Stimulated activated CD4-positive, alpha-beta T cell treated with anti-CD3 and anti-CD28 coated beads, Interleukin-2, amount 100 ng/mL, for 48 hours (primary cell): ENCODE data around the gene H2BK1.

Experiments used
- DNase-seq, 2 donors: peaks; one replicate each; pipeline ENCODE4 v3.0.0-alpha.2; 2020

Gene H2BK1

DNA sequence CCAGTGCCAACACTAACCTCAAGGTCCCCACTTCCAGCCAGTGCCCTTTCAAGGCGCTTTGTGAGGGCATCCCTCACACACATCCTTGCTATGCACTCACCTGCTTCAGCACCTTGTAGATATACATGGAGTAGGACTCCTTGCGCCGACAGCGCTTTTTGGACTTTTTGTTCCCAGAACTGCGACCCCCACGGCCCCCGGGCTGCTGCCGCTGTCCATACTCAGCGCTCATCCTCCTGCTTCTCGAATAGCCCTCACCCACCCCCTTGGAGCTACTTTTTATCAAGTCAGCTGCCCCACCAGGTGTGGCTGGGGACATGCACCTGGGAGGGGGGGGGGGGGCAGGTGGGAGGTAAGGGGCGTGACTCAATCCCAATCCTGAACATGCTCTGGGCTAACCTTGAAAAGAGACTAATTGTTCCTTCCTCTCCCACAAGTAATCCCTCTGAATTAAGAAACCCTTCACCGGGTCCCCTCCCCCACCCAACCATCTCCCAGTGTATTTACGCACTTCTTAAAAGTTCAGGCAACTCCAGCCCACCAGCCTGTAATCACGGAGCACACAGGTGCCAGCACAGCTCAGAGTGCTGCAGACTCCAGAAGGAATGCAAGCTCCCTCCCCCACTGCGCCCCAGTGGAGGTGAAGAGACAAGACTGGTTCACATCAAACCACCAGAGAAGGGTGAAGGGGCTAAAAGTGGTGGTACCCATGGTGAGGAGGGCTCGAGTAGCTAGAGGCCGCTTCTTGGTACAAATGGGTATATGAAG lies at the start of gene H2BK1:
H2BK1 (minus strand) TSS at position 402 of the 768 bp plus-strand sequence; CDS start at position 232, 170 bp downstream.
- no peak for DNase-seq

DNA sequence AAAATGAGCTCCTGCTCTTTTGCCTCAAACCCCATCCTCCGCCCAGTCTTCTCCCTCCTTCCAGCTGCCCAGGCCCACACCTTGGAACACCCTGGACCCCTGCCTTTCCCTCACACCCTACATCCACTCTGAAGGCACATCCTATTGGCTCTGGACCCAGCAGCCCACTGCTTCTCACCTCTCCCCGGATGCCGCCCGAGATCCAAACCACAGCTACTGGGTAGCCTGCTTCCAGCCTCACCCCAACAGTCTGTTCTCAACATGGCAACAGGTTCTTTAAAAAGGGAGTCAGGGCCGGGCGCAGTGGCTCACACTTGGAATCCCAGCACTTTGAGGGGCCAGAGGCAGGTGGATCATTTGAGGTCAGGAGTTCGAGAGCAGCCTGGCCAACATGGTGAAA lies 47.7 kb upstream of the H2BK1 start:
- no peak for DNase-seq

DNA sequence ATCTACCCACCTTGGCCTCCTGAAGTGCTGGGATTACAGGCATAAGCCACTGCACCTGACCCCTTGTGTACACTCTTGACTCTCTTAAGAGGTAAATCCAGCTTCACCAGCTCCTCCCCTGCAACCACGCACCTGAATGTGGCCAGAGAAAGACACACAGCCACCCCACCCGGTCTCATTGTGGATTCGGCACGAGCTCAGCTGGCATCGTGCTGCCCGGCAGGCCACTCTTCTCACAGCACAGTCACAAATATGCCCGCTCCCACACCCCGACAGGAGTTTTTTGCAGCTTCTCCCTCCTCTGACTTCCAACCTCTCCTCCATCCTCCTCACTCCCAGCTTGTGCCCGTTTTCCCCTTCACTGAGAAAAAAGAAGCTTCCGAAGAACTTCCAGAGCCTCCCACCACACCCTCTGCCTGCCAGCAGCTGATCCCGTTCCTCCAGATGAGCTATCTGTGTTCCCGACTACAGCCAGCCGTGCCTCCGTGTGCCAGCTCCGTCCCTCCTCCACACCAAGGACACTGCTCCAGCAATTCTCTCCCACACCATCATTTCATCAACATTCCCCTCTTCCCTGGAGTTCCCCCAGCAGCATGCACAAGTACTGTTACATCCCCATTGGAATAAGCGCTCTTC lies 46.2 kb upstream of the H2BK1 start:
- no peak for DNase-seq

DNA sequence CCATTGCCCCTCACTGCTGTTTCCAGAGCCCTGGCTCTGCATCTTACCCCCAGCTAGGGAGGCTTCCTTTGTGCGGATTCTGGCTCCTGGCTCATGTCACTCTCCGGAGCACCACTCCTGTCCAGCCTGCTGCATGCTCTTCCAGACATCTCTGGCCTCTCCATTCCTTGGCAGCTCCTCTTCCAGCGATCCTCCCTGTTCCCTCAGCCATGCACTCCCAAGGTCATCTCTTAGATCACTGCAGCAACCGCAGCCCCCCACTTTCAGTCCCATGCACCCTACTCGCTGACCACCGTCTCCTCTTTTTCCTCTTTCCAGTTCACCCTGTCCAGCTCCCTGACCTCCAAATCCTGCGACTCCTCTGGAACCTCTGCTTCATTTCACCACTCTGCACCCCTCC lies 45.1 kb upstream of the H2BK1 start:
- DNase-seq = no peak

DNA sequence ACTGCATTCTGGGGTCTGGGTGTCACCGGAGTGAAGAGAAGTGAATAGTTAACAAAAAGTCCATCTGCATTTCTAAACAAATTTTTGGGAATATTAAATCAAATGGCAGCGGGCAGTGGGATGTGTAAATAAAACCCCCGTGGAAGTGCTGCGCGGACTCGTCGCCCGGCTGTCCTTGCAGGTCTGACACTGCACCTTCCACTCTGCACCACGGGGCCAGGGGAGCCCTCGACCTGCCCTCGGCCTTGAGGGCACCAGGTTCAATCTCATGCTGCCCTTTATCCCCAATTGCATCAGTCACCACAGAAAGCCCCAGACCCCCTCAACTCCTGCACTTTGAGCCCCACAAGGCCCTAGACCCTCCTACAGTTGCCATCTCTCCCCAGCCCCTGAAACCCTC lies 44.6 kb upstream of the H2BK1 start:
- DNase-seq = no peak

DNA sequence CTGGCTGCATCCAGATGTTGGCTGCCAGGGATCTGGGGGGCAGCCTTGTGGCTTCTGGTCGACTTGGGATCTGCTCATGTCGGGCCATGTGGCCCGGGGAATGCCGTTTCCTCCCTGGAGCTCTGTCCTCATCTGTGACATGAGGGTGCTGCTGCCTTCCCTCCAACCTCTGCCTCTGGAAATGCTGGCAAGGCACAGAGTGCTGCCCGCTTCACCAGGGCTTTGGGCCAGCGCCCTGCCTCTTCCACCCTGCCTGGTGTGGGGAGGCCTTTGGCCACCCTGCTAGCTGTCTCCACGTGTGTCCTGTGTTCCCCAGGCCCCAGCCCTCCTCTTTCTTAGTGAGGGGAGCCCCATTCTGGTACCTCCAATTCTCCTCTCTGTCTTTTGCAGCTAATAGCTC lies 44.0 kb upstream of the H2BK1 start:
- DNase-seq = no peak

DNA sequence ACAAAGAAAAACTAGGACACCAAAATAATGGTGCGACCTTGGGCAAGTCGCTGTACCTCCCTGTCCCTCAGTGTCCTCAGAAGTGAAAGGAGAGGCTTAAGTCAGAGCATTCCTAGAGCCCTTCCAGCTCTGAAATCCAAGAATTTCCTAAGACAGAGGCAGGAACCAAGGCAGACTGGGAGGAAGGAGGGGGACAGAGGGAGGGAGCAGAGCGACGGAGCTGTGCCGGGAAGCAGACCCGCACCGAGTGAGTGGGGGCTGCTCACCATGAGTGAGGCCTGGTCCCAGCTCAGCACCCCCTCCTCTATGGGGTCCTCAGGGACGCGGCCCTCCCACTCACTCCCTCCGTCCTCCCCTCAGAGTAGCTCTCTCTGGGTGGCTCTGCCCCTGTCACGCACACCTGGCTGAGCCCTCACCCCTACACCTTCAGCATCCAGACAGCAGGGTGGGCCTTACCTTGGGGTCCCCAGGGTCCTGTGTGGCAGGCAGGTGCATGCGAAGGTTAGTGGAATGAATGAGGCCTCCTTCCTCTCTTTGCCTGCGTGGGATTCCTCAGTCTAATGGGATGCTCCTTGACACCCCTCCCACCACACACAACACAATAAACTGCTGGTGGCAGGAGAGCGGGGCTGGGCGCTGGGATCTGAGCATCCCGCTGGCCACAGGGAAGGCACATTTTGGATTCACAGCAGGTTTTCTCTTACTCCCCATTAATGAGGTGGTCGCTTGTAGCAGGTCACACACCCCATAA lies 42.8 kb upstream of the H2BK1 start:
- no peak for DNase-seq

DNA sequence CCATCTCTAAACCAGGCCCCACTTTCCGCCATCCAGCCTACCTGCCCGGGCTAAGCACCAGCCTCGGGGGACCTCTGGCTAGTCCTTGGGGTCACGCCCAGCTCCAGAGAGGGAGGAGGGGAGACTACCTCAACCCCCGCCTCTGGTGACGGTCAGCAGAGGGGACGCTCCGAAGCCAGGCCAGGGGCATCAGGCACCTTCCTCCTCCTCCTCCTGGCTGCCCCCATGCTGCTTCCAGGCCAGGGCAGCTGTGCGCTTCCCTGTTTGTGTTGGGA lies 42.2 kb upstream of the H2BK1 start:
- DNase-seq = no peak

DNA sequence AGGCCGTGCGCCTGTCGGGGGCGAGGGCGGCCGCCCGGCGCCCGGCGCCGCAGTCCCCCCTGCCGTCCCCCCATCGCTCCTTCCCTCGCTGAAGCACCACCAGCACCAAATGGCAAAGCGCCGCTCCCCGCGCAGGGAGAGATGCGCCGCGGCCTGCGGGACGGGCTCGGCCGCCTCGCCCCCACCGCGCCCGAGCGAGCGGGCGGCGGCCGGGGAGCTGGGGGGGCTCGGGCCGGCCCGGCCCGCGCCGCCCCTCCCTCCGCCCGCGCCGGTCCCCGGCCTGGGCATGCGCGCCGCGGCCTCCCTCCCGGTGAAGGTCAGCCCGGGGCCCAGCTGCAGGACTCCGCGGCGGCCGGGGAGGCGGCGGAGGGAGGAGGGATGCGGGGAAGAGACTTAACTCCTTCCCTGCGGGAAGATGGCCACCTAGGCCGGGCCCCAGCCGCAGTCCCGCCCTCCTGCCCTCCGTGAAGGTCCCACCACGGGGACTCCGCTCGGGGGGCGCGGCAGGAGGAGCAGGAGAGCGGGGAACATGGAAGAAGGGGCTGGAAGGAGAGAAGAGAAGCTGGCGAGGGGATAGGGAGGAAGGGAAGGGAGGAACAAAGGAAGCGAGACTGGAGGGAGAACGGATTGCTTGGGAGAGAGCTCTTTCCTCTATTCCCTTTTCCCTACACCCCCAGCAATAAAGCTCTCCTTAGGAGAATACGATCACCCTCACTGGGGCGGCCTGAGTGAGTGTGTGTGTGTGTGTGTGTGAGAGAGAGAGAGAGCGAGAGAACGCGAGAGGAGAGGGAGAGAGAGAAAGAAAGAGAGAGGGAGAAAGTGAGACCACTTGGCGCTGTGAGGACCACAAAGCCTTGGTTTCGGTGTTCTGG lies 41.6 kb upstream of the H2BK1 start:
- DNase-seq = no peak

DNA sequence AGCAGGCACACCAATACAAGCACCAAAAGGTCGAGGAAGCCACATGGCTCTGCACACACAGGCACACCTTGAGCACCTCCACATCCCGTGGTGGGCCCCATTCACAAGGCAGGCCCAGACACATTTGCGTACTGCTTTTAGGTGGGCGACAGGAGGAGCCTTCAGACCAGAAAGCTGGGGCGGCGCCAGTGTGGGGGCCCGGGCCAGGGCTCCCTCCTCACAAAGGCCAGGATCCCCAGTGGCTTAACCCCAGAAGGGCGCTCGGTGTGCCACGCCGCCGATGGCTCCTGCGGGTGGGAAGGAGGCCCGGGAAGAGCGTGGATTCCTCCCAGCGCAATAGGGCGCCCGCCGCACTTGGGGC lies 41.0 kb upstream of the H2BK1 start:
- DNase-seq = no peak

DNA sequence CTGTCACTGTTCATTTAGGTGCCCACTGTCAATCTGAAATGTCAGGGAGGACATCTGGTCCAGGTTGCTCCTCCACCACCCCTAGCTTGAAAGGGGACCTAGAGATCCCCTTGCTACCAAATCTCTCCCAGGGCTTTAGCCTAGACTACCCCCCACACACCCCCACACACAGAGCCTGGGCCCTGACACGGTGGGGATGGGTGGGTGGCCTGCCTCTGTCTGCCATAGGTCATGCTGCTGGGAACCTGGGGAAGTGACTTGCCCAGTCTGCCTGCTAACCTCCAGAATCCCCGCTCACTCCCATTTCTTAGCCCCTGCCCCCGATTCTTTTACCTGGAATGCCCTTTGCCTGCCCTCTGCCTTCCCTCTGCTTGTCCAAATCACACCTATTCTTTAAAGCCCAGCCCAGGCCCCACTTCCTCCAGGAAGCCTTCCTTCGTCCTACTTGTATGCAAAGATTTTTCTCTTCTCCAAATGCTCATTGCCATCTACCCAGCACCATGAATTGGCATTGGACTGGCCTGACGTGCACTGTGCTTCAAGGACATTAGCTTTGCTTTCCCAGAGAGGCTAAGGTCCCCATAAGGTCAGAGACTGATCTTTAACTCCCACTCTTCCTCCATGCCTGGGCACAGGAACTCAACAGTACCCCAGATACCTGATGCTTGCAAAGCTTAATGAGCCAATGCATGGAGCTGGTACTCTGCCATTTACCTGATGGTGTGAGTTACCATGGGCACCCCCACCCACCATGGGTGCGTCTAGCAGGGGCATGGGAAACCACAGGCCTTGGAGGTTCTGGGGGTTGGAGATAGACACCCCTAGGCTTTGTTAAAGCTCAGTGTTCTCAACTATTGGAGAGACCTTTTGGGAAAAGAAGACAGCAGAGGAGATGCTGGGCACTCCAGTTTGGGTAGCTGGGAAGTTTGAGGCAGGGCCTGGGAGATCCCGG lies 40.2 kb upstream of the H2BK1 start:
- no peak for DNase-seq

DNA sequence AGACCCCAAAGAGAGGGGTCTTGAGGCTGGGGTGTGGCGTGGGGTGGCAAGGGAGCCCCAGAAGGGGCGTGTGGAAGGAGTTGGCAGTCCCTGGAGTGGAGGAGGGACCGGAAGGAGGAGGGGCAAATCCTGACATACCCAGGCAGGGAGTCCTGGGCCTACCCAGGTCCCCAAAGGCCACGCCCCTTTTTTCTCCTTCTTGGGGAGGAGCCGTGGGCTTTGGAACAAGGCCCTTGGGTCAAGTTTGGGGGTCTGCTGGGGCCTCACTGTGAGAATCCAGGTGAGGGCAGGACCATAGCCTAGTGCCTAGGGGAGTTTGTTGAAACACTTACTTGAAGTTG lies 39.4 kb upstream of the H2BK1 start:
- DNase-seq = no peak

DNA sequence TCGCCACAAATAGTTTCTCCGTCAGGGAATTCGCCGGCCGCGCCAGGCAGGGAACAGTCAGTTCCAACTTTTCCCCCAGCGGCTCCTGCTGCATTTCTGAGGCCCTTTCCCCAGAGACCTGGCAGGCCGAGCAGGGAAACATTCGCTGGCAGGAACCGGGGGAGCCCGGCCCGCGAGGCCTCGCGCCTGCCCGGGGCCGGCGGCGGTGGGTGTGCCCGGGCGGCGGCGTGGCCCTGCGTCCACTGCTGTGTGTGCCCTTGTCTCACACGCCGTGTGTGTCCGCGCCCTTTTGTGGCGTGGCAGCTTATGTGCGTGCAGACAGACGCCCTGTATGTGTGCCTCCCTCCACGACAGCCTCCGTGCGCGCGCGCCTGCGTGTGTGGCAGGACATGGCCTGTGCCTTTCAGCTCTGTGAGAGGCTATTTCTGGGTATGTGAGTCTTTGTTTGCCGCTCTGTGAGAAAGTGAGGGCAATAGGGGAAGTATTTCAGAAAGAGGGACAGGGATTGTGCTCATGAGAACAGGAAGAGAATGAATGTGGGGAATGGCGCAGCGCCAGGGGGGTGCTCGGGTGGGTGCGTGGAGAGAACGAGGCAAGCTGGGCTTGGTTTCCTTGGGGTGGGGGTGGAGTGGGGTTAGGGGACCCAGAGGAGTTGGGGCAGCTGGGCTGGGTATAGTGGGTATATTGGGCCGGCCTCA lies 38.9 kb upstream of the H2BK1 start:
- DNase-seq = no peak

DNA sequence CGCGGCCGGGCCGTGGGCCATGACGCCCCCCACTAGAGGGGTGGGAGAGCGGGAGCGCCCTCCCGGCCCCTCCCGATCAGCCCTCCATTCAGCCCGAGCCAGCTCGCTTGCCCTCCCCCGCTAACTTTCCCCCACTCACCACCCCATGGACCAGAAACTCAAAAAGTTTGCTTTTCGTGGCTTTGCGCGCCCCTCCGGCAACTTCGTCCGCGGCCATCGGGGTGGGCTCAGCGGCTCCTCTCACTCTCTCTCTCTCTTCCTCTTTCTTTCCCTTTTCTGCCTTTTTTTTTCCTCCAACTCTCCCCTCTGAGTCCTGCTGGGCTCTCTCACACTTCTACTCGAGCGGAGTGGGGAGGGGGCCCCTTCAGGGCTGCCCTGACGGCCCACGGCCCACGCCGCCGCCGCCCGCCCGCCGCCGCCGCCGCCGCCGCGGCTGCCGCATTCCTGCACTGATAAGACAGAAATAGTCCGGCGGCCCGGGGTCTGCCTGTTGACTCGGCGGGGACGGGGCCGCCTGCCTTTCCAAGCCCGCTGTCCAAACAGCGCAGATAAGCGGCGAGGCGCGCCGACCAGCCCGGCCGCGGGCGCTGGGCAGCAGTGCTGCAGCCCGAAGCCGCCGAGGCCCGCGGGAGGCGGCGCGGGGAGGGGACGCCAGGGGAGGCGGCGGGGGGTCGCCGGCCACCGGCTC lies 38.2 kb upstream of the H2BK1 start, which contains the start of gene SMARCD3:
SMARCD3 (minus strand) TSS at position 349 of the 688 bp plus-strand sequence; CDS start at position 217, 132 bp downstream.
- no peak for DNase-seq

DNA sequence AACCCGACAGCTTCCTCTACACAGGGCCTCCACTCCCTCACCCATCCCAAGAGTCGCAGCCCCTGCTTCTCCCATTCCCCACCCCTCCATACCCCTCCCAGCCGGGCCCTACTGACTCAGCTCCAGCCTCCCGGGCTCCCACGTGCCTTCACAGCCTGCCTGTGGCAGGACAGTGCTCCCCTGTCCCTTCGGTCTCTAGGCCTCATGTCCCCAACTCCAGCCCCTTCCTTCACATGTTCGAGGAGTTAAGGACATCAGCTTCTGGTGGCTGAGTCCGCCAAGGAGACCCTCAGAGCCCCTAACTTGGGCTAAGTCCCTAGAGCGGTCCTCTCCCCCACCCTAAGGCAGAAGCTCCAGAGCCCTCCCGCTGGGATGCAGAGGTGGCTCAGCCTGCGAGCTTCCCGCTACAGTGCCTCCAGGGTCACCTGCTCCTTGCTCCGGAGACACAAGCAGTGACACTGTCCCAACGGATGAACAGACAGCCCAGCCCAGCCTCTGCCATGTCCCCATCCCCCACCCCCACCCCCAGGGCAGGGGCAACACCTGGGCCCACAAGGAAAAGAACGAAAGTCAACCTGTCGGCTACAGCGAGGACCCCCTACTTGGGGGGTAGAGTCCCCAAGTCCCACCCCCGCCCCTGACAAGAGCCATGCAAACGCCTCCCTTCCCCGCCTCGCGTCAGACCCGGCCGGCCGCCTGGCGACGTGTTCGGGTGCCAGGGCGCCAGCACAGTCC lies 37.5 kb upstream of the H2BK1 start:
- no peak for DNase-seq

DNA sequence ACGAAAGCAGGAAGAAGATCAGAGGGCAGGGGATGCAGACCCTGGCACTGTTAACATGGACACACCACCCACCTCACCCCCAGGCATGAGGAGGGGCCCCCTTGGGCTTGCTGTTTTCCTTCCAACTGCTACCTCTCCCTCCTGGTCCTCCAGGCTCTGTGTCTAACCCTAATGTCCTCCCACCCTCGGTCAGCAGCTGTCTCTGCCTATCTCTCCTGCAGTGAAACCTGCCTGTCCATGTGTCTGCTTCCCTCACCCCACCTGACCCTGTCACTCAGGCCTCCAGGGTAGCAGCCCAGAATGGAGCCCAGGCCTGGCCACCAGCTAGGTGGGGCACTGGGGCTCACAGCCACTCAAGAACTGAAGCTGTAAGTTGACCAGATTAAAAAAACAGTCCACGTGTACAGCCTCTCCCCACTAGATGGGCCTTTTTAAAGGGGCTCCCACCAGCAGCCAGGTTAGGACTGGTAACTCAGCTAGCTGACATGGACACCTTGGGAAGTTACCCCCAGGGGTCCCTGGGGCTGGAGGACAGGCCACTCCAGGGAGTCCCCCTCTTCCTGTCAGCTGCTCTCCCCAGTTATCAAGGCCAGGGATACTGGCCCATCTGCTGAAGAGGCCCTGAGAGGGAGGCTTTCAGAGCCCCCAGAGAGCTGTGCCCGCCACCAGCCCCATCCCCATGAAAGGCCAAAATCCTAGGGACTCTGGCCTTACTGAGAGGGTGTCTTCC lies 36.7 kb upstream of the H2BK1 start:
- DNase-seq = no peak

DNA sequence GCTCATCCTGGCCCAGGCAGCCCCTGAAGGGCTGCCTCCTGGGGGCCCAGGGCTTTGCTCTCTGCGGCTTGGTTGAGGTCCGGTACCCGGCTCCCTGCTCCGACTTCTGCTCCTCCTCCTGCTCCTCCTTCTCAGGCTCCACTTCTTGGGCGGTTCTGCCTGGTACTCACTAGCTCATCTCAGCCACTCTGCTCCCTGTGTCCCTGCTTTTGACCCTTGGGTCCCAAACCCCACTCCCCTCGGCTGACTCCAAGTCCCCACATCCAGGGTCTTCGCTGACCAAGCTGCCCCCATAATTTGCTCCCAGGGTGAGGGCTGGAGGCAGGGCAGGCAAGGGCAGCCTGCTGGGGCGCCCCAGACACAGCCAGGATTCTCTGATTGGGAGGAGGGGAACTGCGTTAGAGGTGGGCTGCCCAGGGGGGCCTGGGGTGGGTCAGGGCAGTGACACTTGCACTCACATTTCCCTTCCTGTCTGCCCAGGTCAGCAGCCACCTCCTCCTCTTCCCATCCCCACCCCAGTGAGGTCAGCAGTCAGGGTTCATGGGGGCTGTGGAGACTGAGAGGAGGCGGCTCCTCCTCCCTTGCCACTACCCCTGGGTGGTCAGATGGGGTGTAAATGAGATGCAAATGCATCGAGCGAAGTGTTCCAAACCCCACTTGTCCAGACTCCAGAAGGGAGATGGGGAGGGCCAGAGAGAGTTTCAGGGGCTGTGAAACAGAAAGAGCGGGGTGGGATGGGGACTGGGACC lies 36.0 kb upstream of the H2BK1 start:
- DNase-seq = no peak

DNA sequence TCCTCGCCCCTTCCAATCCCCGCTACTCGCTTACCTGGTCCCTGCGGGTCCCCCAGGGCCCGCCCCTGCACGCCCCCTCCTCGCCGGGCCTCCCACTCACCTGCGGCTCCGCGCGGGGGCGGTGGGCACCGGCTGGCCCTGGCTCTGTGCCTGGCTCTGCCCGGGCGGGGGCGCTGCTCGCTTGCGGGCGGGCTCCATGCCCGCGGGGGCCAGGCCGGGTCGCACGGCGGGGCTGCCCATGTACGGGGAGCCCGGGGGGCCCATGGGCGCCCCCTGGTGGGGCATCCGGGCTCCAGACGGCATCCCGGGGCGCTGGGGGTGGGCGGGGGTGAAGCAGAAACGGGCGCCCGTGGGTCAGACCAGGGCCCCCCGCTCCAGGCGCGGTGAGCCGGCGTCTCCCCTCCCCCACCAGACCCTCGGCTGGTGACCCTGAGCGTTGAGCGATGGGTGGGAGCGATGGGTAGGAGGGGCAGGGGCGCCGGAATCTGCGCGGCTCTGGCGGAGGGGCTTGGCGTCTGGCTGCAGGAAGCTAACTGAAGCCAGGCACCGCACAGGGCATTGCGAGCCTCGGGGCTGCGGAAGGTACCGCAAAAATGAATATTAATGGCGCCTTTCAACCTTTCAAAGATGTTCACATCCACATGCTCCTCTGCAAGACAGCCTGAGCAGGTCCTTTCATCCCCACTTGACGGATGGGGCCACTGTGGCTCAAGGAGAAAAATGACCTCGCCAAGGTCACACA lies 35.2 kb upstream of the H2BK1 start:
- DNase-seq = peak; percentile 50 to 67
